AG10803 (cell line): ENCODE results near the gene KCNH2.
A peak's percentile ranks its signal among the peaks of the same experiment; 100 is the strongest.

Experiments used
- DNase-seq: peaks from one replicate; pipeline ENCODE4 v3.0.0; 2010; ENCODE audit warnings: low read depth
- H3K4me3 ChIP-seq: 2 replicates; pipeline ENCODE4 v1.5.1; 2011; ENCODE audit warnings: mild to moderate bottlenecking, low read length, control low read depth
- TF ChIP-seq, protein P1 (sequence below): conservative IDR thresholded peaks from 2 replicates; pipeline ENCODE4 v1.5.1; 2011; ENCODE audit warnings: mild to moderate bottlenecking, low read length, control low read depth, inconsistent platforms

The KCNH2 gene

DNA sequence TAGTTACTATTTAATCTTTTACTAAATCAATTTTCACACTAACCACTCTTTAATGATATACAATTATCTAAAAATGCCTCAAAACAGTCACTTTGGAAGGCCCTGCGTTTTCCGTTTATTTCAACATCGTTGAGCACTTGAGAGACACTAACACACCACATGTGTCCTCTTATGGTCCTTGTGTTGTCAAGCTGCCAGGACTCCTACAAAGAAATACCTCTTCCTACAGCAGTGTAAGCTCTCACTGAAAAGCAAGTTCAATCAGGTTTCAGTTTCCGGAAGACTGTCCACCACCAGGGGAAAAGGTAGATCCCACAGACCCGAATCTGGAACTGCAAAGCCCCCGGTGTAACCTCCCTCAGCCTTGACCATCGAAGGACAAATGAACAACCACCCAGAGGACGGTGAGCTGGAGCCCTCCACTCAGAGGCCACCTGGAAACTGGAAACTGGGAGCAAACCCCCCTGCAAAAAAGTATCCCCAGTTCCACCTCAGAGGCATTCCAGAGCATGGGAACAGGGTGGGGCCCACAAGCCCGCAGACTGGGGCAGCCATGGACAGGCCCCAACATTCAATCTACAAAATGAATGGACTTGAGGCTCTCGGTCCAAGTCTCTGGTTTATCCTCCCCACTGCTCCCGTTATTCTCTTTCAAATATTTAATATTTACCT, 37.6 kb downstream of the KCNH2 start:
- no peak for DNase-seq
- no peak overlapping the region for H3K4me3 ChIP-seq
- TF ChIP-seq, protein P1, sequence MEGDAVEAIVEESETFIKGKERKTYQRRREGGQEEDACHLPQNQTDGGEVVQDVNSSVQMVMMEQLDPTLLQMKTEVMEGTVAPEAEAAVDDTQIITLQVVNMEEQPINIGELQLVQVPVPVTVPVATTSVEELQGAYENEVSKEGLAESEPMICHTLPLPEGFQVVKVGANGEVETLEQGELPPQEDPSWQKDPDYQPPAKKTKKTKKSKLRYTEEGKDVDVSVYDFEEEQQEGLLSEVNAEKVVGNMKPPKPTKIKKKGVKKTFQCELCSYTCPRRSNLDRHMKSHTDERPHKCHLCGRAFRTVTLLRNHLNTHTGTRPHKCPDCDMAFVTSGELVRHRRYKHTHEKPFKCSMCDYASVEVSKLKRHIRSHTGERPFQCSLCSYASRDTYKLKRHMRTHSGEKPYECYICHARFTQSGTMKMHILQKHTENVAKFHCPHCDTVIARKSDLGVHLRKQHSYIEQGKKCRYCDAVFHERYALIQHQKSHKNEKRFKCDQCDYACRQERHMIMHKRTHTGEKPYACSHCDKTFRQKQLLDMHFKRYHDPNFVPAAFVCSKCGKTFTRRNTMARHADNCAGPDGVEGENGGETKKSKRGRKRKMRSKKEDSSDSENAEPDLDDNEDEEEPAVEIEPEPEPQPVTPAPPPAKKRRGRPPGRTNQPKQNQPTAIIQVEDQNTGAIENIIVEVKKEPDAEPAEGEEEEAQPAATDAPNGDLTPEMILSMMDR: no peak

GRCh38 chr7:150939466-150939865, 38.7 kb downstream of the KCNH2 start:
- no peak overlapping the region for H3K4me3 ChIP-seq
- TF ChIP-seq, protein P1: no peak
- no peak for DNase-seq

DNA sequence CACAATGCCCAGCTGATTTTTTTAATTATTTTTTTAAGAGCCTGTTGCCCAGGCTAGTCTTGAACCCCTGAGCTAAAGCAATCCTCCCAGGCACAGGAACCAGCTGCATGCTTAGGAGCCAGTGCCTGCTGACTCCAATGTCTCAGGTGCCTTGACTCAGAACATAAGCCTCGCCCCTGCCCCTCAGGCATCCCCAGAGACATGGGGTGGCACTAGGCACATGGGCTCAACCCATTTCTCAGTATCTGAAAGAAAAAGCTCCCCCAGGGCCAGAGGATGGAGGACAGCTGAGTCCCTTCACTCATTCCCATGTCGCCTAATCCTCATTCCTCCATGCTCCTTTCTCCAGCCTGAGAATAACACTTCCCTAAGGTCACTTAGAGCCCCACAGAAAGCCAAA, 39.1 kb downstream of the KCNH2 start:
- DNase-seq: no peak
- TF ChIP-seq, protein P1: no peak
- no peak overlapping the region for H3K4me3 ChIP-seq

- no peak overlapping the region for H3K4me3 ChIP-seq
- TF ChIP-seq, protein P1: no peak
- no peak for DNase-seq
Observed at GRCh38 chr7:150938566-150938965, 39.6 kb downstream of the KCNH2 start.

DNA sequence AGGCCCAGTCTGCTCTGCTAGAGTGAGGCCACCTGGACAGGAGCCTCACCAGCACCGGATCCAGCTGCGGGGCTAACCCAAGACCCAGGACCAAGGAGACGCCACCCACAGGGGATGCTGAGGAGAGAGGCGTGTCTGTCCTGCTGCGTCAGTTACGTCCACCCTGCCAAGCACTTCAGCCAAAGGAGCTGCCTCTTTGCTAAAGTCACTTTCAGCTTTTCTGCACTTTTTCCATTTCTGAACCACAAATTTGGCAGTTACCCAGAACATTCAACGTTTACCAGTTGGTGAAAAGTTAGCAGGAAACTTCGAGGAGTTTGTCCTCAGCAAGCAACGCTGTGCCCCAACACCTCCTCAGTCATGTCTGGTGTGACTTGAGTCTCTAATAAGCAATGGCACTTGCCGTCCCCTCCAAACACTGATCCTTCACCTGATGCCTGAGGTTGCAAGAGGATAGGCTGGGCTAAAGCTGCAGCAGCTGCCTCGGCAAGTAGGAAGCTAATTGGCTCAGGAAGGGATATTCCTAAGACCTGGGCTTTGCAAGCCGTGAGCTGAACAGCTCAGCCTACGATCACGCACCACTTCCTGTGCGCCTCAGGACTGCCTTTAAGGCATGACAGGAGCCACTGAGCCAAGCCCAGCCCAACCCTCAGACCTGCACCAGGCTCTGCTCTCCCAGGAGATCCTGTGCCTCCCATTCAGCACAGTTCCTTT, 40.1 kb downstream of the KCNH2 start:
- peak; percentile 17 for DNase-seq
- H3K4me3 ChIP-seq: no peak overlapping the region
- TF ChIP-seq, protein P1: no peak

GRCh38 chr7:150936018-150936417, 42.1 kb downstream of the KCNH2 start:
- no peak for DNase-seq
- TF ChIP-seq, protein P1: no peak
- H3K4me3 ChIP-seq: no peak overlapping the region

DNA sequence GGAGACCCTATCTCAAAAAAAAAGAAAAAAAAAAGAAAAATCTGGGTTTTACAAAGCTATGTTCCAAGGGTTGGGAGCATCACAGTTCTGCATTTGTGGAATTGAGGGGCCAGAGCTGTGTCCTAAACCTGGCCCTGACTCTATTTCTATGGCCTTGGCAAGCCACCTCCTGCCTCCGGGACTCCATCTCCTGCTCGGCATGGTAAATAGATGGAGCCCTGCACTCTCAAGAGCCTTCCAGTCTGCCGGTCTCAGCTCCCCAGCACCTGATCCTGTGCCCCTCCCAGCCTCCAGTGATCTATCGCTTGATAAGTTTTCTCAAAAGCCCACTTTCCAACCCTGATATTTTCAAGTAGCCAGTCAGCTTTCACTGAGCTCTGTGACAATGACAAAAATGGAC, 43.0 kb downstream of the KCNH2 start:
- no peak for DNase-seq
- TF ChIP-seq, protein P1: no peak
- H3K4me3 ChIP-seq: no peak overlapping the region
